Gastroesophageal sphincter (tissue), 3 donors: ENCODE results near the gene DCTN3.

ENCODE experiments used
- POLR2A ChIP-seq, 2 donors: fragments of 450-650 bp; IDR thresholded peaks; one replicate each; pipeline ENCODE4 v1.6.1; 2017; ENCODE audit warnings: antibody characterized with exemption in 2 of 2, mild to moderate bottlenecking in 2 of 2, moderate library complexity in 1 of 2
- TF ChIP-seq, protein P1 (sequence below), 4 experiments: fragments of 200-600 bp in 2 of 4; fragments of 450-650 bp in 2 of 4; sonication (generic) in 1 of 4; IDR thresholded peaks; one replicate each; pipeline ENCODE4 v1.5.1; 2017 to 2019; ENCODE audit warnings: antibody characterized with exemption in 4 of 4, mild to moderate bottlenecking in 2 of 4, moderate library complexity in 2 of 4

DNA sequence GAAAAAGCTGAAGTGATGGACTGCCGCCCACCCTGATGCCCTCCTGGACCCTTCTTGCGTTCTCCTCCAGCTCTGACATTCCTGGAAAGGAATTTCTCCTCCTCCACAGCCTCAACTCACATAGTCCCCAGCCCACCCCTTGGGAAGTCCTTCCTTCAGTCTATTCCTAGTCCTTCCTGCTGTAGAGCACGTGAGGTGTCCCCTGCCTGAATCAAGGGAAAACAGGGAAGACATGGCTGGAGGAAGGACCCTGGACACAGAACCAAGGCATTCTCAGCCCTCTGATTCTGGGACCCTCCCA is 4.8 kb upstream of the DCTN3 start:
- TF ChIP-seq, protein P1, sequence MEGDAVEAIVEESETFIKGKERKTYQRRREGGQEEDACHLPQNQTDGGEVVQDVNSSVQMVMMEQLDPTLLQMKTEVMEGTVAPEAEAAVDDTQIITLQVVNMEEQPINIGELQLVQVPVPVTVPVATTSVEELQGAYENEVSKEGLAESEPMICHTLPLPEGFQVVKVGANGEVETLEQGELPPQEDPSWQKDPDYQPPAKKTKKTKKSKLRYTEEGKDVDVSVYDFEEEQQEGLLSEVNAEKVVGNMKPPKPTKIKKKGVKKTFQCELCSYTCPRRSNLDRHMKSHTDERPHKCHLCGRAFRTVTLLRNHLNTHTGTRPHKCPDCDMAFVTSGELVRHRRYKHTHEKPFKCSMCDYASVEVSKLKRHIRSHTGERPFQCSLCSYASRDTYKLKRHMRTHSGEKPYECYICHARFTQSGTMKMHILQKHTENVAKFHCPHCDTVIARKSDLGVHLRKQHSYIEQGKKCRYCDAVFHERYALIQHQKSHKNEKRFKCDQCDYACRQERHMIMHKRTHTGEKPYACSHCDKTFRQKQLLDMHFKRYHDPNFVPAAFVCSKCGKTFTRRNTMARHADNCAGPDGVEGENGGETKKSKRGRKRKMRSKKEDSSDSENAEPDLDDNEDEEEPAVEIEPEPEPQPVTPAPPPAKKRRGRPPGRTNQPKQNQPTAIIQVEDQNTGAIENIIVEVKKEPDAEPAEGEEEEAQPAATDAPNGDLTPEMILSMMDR (IDR thresholded peaks at IDR 0.05): no peak
- TF ChIP-seq POLR2A (IDR thresholded peaks at IDR 0.05): no peak
